NCI-H1105 (cell line): ENCODE results near the gene INO80B.
"Not testable (repeated sequence)": the region's sequence is repeated elsewhere in the genome, so short reads cannot be mapped to it uniquely, and the experiment has no call there.

Experiments used
- DNase-seq: peaks from one replicate; lab custom pipeline; 2025; lab: John Stamatoyannopoulos, UW

INO80B gene

DNA sequence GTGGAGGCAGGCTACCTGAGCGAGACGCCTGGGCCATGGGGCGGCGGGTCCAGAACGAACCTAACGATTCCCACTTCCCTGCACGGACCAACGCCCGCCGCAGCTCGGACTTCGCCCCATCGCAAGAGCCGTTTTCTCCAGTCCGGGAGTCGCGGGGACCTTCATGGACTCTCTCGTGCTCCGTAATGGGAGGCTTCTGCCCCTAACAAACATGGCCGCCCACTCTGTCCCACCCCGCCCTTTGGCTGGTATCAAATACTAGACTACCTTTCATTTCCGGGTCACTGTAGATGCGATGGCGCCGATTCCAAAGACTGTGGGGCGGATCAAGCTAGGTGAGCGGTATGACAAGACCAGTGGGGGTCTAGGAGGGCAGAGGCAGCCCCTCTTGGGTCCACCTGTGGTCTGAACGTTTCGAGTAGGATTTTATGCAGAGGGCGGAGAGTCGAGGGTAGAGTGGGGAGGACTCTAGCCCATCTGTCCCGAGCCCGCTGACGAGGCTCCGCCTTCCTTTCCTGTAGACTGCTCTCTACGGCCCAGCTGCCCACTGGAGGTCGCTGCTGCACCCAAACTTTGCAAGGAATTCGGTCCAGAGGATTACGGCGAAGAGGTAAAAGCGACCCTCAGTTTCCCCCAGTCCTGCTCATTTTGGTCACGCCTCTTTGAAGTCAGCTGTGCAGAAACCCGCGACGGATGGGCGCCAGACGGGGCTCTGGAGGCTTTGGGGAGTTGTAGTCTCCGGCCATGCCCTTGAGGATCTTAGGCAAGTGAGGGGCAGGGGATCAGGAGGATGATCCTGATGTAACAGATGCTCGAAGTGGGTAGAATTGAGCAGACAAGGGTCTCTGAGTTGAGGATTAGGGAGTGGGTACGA is 28.2 kb downstream of the INO80B start, which contains the start of the genes CCDC142 and TTC31:
TSS of gene CCDC142 (minus strand) at position 198 of the 874 bp plus-strand sequence. CDS start at position 37, 161 bp downstream.
TSS of gene TTC31 (plus strand) at position 281 of the 874 bp plus-strand sequence. CDS start at position 296, 15 bp downstream.
- DNase-seq, result peak; percentile 89

GRCh38 chr2:74483675-74484164 is 28.8 kb downstream of the INO80B start:
- DNase-seq, result not testable (repeated sequence)

DNA sequence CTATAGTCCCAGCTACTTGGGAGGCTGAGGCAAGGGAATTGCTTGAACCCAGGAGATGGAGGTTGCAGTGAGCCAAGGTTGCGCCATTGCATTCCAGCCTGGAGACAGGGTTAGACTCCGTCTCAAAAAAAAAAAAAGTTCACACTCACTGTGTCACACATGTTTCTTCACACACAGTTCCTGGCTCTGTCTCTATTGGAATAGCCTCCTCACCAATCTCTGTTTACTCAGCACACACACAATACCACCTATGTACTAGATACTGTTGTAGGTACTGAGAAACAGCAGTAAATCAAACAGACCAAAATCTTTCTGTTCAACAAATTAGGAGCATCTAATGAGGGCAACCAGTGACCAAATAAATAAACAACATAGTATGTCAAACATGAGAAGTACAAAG is 31.3 kb downstream of the INO80B start:
- no peak for DNase-seq

GRCh38 chr2:74488643-74489481 is 34.0 kb downstream of the INO80B start:
- no peak for DNase-seq

DNA sequence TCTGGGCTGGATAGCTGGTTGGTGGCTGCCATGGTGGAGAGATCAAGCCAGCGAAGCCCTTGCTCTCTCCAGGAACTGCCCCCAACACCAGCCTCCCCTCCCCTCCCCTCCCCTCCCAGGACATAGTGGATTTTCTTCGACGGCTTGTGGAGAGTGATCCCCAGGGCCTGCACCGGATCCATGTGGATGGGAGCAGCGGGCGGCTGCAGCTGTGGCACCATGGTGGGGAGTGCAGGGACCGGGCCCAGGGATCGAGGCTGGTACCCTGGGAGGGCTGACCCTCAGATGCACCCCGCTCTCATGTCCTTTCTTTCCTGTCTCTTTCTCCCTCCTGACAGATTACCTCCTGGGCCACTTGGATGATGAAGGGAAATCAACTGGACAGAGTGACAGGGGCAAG is 35.0 kb downstream of the INO80B start:
- no peak for DNase-seq

DNA sequence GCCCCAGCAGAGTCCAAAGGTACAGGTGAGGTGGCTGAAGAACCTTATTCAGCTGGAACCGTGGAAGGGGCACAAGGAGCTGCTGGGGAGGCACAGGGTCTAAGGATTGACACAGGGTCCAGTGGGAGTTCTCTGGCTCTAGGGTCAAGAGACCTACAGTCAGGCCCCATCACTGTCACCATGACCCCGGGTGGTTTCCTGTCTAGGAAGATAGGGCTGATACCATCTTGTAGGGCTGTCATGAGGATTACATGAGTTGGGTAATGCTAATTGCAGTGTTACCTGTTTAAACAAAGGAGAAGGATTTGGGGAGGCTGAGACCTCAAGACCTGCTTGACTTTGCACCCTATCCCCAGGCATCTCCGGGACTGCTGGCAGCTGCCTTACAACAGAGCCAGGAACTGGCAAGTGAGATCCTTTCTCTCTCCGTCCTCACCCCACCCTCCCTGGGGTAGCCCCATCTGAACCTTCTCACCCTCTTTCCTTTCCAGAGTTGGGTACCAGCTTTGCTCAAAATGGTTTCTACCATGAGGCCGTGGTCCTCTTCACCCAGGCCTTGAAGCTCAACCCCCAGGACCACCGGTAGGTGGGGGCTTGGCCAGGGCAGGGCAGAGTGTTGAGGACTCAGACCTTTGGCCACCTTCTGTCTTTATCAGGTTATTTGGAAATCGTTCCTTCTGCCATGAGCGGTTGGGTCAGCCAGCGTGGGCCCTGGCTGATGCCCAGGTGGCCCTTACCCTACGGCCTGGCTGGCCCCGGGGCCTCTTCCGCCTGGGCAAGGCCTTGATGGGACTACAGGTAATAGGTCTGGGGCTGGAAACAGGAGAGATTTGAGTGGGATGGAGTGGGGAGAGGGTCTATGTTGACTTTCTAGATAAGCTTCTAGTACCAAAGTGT is 37.0 kb downstream of the INO80B start:
- no peak for DNase-seq

- no peak for DNase-seq
Observed at GRCh38 chr2:74493546-74493945, 38.7 kb downstream of the INO80B start.

GRCh38 chr2:74495440-74495839 is 40.6 kb downstream of the INO80B start:
- no peak for DNase-seq

DNA sequence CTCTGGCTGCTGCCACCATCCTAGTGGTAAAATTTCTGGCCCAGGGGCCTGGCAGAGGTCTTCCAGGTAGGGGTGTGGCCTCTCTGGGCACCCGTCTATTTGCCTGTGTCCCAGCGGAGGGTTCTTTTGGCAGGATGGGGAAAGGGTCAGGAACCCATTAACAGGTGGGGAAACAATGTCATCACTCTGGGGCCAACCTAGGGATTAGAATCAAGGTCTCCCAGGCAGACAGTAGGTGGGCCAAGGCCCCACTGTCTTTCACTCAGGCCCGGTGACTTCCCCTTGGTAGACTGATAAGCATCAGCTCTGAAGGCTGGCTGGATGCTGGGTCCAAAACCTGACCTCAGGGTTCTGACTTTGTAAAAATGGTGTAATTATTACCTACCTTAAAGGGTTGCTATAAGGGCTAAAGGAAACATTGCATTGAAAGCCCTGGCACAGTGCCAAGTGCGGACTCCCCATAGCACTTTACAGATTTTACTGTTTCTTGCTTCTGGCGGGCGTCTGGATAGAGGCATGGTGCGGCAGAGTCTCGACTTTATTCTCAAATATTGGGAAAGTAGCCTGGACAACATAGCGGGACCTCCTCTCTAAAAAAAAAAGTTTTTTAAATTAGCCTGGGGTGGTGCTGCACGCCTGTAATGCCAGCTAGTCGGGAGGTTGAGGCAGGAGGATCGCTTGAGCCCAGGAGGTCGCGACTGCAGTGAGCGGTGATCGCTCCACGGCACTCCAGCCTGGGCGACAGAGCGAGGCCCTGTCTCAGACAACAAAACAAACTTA is 42.3 kb downstream of the INO80B start:
- no peak for DNase-seq

DNA sequence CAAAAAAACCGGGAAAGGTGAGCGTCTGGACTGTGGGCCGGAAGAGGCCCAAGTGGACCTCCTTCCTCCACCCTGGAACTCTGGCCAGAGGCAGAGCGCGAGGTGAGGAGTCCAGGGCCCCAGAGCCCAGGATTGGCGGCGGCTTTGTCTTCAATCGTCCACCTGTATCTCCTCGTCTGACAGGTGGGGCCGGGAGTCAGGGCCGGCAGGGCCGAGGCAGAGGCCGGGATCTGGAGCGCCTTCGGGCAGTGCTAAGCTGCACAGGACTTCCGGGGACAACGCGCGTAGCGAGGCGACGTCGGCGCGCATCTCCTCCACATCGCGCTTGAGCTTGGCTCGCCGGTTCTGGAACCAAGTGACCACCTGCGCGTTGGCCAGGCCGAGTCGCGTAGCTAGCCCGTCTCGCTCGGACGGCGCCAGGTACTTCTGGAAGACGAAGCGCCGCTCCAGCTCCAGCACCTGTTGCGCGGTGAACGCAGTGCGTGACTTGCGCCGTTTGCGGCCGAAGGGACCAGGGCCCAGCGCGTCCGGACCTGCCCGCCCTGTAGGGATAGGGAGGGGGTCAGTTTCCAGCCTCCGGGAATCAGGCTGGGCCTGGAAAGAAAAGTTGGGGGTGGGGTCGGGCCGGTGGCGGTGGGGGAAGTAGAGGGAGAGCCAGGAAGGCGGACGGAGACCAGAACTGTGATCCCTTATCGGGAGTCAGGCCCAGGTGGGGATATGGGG is 43.1 kb downstream of the INO80B start:
- no peak for DNase-seq

GRCh38 chr2:74498500-74499266 is 43.8 kb downstream of the INO80B start:
- DNase-seq, result no peak

DNA sequence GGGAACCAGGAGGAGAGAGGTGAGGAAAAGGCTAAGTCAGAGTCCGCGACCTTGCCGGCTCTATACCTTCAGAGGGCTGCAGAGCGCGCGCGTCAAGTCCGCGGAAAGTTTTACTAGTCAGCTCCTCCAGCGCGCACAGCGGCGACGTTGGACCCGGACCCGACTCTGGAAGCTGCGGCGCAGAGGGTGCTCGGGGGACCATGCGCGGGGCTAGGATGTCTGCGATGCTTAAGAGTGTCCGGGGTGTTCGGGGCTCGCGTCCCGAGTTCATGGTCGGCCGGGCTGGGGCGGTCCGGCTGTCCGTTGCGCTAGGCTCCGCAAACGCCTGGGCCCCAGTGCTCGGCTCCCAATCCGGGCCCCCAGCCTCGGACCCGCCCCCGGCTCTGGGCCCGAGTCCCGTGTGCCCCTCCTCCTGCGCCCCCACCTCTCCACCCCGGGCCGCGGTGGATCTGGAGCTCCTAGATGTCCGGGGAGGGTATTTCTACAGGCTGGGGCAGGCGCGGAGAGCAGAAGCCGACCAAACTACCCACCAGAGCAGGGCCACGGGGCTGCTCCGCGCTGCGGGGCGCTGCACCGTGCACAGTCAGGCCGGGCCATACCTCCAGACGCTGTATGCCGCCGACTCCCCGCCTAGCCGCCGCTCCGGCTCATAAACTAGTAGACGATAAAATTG is 44.5 kb downstream of the INO80B start, which contains the start of gene LBX2:
TSS of gene LBX2 (minus strand) at position 337 of the 673 bp plus-strand sequence. CDS start at position 271, 66 bp downstream.
- no peak for DNase-seq

DNA sequence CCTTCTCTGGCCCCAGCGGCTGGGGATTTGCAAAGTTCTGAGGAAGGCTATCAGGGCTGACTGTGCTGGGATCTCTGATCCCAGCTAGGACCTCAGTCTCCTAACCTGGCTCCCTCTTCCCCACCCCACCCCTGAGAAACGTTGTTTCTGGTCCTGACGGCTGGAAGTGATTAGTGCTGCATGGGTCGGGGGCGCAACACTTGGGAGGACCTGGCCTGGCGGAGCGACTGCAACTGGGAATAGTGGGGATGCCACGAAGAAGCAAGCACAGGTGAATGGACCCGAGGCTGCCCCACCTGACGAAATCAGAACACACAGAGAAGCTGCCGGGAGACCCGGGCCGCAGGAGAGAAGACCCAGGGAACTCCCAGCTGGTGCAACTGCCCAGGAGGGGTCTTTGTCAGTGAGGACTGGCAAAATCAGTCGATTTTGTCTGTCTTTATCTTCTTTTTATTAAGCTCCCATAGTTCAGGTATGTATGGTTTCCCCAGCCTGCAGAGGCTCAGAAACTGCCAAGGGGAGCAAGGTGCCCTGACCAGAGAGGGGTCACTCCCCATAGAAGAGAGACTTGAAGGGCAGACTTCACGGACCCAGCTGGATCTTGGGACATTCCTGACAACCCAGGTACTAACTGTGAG is 45.2 kb downstream of the INO80B start:
- no peak for DNase-seq

DNA sequence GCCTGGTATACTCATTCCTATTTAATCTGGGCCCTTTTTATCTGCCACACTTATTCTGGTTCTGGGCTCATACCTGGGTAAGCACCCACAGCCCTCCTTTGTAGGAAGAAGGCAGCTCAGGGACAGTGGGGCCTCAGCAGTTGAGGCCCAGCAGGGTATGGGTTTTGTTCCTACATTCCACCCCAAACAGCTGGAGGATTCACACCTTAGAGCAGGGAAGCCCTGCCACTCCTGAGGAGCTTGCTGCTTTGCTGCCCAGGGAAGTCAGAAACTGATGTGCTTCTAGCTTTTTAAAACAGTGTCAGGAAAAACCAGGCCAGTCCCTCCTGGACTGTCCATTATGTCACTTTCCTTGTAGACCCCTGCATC is 45.7 kb downstream of the INO80B start:
- no peak for DNase-seq

GRCh38 chr2:74501335-74502071 is 46.6 kb downstream of the INO80B start:
- no peak for DNase-seq

- no peak for DNase-seq
Observed at GRCh38 chr2:74502147-74502719, 47.3 kb downstream of the INO80B start.
